HG03103 (cell line): ENCODE measurements around the gene AREG.

ENCODE experiments used
- ATAC-seq: cut with Tn5 transposase; IDR thresholded peaks from one replicate; pipeline ENCODE4 v1.9.1; 2021; ENCODE audit warnings: low read depth; ENCODE audit not compliant: unreplicated experiment

The AREG gene

DNA sequence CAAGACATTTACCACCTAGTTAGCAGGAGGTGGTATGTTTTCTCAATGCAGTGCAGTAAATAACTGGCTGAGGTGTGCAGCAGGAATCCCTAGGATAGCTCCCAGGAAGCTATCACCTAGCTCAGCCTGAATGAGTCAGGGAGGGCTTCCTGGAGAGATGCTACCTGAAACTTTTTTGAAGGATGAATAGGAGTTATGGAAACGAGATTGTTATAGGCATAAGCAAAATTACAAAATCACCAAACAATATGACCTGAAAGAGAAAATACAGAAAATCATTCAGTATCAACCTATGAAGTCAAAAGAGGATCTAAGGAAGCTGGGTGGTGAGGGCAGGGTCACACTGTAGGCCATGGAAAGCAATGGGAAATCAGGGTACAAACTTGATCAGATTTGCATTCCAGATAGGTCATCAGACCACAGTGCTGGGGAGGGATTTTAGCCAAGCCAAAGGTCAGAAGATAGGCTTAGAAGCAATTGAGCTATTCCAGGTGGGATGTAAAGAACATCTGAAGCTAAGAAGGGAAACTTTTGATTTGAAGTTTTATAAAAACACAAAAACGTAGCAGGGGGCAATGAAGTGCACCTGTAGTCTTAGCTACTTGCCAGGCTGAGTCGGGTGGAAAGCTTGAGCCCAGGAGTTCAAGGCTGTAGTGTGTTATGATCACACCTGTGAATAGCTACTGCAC lies 11.3 kb downstream of the AREG start:
- no peak for ATAC-seq

DNA sequence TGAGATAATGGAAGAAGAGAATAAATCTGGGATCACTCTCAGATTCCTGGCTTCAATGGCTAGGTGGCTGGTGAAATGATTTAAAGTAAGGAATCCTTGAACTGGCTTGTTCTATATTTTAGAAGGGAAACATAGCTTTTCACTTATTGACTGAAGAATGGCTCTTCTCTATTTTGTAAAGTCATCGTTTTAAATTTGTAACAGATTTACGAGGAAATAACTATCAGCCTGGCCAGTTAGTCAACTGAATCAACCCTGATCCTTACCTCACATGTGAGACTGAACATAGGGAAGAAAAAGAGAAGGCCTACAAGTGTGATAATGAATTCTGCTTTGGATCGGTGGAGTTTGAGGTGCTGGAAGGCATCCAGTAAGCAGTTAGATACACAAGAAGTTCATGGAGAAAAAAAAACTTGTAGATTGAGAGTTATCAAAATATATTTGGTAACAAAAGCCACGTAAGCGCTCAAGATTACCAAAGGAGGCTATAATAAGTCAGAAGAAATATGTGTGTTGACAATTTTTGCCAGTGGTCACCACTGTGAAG lies 12.0 kb downstream of the AREG start:
- no peak for ATAC-seq

DNA sequence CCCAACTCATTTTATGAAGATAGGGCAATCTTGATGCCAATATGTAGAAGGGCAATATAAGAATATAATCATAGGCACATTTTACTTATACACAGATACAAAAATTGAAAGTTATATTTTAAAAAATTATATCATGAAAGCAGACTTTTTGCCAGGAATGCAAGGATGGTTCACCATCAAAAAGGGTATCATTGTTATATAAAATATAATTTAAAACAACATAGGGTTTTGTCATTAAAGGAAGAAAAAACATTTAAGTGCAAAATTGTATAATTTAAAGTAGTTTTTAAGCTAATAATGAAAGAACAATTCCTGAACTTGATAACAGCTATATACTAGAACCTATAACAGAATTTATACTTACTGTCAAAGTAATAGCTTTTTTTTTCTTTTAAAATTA lies 15.9 kb downstream of the AREG start:
- no peak for ATAC-seq

DNA sequence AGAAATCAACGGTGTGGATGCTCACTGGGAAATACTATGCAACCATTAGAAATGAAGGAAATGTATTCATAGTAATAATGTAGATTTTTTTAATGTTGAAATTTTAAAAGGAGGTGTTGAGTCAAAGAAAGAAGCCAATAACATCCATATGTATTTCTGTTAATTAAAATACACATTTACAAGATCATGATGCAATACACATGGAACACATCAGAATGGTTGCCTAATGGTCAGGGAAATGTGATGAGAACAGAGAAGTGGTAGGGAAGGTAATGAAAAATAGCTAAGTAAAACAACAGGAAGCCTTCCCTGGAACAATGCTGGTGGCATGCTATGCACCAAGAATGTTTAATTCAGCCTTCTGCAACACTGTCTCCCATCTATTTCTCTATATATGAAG lies 18.2 kb downstream of the AREG start:
- no peak for ATAC-seq

DNA sequence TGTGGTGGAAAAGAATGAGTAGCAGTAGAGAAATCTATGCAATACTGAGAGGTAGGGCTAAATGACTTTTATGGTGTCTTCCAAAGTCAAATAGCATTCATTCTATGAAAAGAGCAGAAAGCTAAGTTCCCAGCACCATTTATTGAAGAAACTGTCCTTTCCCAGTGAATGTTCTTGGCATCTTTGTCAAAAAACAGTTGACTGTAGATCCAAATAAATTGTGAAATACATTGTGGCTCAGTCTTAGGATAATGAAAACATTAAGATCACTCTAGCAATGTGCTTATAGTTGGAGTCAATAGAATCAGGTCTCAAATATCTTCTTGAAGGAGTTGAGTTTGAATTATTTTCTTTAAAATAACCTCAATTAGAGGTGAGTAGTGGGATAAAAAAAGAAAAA lies 19.4 kb downstream of the AREG start:
- no peak for ATAC-seq

DNA sequence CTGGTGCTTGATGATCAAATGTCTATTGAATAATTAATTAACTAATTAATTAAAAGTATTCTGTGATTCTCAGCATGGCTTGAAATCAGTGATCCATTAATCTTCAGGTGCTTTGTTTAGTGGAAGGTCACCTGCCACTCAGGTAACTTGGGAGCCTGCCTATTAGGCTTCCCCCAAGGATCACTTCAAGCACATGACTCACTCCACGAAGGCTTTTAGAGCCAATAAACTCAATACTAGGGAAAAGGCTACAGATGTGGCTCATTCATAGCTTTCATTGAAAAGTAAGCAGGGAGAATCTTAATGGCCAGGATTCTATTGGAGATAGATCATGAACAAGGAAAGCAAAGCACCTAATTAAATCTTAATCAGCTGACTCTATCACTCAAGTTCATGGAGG lies 21.3 kb downstream of the AREG start:
- no peak for ATAC-seq

DNA sequence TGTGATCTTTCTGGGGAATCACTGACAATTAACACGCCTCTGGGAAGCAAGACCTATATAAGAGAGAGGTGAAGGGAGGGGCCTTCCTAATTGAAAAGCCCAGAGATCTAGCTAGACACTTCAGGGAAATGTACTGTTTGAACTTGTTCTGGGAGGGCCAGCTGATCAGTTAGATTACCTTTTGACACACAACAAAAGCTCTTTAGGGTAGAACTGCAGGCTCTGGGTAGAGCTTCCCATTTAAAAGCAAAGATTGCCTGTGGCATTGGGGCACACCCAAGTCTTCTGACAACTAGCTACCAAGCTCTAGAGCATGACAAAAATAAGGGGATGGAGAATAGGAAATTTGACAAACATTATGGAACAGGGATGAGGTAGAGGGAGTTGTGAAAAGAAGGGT lies 26.3 kb downstream of the AREG start:
- no peak for ATAC-seq

DNA sequence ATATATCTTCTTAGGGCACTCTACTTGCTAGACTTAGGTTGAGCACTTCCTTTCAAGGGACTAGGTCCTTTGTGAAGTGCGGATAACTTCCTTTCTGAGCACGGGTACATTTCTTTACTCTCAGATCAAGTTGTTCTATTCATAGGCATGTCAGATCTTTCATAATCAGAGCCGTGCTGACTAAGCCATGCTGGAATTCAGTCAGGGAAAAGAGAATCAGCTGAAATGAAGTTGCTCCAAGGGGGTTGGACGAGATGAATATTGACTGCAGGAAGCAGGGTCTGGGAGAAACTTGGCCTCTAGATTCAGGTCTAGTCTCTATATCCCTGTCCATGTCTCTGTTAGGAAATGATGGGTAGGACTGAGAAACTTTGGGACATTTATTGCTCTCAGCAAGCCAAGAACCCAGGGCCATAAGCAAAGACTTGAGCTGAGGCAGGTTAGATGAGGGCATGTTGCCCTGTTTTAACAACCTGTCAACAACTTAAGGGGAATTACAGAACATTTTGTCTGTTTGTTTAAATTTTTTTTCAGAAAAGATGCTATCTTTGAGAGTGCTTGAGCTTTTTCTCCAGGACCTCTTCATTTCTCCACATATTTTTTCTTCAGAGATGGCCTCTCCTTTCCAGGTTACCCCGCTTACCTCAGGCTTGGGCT lies 28.3 kb downstream of the AREG start:
- ATAC-seq: no peak

DNA sequence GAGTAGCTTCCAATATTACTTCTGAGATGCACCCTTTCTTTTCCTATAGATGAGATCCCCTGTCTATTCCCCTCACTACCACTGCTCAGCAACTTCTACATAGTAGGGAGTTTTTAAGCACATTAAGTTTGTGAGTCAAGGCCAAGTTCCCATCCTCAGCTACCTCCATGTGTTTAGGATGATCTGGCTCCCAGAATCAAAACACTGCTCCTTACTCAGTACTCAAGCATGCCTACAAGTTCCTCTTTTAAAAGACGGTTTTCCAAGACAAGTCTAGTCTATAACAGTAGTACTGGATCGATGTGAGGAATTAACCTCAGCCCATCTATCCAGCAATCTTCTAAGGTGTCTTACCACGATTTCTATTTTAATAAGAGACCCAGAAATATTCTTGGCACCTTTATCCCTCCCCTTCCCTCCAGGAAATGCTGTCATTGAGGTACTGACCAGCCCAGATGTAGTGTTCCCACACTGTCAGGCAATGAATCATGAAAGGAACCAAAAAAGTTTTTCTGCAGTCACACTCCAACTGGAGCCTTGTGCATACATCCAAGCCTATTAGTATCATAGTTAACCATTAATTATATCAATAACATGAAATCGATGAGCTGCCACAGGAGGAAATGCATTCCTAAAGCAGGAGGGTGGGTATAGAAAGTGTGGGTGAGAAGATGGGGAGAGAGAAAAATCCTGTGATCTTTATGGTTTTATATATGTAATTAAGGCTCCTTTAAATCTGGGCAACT lies 29.6 kb downstream of the AREG start:
- ATAC-seq: no peak

DNA sequence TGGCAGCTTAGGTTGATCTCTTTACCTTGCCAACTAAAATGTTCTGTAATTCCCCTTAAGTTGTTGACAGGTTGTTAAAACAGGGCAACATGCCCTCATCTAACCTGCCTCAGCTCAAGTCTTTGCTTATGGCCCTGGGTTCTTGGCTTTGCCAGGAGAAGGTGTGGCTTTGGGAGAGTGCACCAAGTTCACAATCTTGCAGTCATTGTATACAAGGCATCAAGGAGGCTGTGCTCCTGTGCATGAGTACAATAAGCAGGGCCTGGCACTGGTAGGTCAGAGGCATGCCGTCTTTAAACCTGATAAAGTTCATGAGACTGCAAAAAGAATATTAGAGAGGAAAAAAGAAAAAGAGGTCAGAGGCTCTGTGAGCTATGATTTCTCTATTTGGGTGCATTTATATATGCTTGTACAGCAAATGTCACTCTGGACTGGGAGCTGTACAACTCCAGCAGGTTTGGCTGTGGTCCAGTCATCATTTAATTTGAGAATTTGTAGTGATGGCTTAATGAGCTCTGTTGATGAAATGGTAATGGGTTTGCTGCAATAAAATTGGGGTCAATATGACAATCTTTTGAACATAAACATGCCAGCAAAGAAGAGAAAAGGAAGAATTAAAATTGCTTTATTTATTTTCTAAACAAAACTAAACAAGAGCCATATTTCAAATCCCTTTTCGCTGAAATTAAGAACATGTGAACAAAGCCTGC lies 30.3 kb downstream of the AREG start:
- ATAC-seq: no peak

DNA sequence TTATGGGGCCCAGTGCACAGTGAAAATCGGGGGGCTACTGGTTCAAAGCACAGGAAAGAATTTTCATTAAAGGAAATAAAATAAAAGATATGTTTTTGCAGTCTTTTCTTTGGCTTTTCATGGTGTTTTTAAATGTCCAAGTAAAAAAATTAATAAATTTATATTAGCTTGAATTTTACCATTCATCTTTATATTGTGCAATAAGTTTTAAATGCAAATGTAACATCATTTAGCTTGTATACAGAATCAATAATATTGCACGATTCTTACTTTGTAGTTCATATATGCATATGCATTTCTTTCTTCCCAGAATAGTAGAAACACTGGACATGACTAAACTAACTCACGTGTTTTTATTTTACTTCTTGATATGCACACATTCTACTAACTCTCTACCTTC lies 31.0 kb downstream of the AREG start:
- no peak for ATAC-seq

DNA sequence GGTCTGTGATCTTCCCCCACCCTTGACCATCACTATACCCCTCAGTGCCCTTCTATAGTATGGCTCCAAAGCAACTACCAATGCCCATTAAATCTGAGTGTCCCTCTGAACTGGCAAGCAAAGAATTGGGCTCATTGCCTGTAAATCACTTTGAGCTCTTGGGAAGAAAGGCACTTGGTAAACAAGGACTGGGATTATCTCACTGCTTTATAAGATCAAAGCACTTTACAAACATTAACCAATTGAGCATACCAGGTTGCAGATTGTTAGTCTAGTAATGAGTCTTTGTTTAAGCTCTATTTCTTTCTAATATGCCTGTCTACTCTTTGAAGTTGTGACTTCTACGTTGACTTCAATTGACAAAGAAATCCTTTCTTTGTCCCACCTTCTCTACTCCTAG lies 34.1 kb downstream of the AREG start:
- ATAC-seq: no peak

DNA sequence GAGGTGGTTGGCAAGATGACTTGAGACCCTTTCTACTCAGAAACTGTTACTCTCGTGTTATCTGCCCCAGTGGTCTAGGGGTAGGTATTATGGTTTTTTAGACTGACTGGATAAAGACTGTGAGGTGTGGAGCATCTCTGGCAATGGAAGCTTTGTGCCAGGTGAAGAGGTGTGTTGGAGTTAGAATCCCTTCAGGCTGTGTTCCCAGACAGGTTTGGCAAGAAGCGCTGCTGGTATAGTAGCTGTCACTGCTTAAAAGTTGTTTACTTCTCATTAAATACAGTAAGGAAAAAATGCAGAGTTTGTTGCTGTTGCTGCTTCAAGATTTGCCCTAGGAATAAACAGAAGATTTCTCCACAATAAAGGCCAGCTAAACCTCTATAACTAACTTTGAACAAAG lies 35.3 kb downstream of the AREG start:
- no peak for ATAC-seq

DNA sequence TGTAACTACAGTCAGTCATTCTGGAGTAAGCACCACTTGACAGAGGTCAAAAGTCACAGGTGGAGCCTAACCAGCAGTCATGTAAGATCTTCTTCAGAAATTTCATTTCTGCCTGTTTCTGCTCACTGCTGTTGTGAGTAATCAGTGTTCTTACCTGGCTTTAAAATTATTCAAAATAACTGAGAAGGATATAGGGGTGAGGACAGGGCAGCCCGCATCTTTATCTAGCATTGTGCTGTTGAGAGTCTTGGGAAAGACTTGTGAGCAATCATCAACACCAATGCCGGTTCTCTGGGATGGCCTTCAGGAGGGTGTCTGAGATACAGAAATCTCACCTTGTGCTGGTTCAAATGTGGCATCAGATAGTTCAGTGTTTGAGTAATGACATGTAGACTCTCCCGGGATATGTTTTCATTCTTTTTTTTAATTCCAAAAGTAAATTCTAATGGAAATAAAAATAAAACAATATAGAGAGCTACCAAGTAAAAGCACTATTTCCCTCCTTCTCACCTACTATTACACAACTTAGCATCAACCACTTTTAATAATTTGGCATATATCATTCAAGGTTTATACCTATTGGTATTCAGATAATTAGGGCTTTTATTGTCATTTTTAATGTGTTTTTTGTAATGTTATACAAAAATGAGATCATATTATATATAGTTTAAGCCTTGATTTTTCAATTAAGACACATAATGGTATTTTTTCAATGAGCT lies 37.1 kb downstream of the AREG start:
- no peak for ATAC-seq

DNA sequence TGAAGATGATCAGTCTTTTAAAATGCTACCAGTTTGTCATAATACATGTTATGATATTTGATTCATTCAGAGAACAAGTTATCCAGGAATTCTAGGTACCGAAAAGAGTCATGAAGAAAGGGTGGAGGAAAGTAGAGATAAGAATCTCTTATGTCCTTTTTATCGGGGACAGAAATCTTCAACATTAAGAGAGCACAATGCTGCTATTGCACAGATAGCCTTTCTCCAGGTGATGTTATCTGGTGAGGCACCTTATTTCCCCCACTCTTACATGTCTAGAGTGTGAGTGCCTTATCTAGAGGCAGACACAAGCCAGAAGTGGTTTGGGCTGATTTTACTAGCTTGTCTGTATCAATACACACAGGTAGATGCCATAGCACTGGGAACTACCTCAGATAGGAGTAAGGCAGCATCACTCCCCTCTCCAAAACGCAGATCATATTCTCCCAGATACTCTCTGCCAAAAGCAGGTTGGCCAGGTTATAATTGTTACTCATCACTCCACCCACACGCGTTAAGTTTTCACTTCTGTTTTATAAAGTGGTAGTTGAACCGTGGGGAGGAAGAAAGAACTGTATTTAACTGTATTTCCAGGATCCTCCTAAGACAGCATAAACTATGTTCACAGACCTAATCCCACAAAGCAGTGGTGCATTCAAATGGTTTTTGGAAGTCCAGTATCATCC lies 38.4 kb downstream of the AREG start:
- ATAC-seq: no peak

DNA sequence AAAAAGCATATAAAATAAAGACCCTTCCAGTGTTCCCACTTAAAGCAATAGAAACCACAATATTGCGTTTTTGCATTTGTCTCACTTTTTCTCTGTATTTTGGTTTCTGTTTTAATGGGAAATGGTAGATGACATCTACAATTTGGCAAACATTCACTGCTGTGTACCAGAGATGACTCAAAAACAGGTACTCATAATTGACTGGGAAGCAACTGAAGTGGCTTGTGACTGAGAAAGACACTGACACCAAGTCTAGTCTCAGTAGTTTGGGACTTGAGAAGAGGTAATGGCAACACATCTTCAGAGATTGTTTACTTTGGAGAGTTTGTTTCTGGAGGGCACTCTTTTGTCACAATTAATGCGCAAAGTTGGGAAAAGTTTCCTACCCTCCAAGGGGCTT lies 42.0 kb downstream of the AREG start:
- no peak for ATAC-seq

DNA sequence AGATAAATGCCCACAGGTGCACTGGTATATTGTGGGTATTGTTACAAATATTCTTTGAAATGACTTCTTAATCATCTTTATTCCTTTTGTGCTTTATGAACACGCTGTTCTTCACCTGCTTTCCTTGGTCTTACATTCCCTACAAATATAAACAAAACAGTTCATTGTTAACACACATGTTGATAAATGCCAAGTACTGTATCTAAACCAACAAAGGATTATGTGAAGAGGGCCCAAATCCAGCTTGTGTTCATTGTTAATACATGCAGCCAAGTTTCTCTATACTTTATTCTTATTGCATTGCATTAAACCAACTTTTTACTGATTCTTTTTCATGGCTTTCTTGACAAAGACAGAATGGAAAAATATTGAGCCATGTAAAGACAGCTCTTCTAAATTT lies 42.8 kb downstream of the AREG start:
- ATAC-seq: no peak

DNA sequence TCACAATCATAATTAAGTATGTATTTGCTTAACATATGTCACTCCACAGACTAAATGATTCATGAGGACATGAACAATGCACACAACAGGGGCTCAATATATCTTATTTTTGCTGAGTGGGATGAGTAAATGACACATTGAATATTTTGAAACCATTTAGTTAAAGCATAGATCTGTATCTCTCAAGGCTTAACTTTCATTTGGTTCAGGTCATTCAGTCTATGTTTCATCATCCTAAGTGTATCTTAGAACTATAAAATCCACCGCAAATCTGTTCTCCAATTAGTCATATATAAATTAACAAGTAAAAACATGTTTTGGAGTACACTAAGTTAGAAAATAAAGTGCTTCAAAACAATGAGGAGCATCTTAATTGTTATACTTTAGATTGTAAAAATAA lies 45.8 kb downstream of the AREG start:
- no peak for ATAC-seq

DNA sequence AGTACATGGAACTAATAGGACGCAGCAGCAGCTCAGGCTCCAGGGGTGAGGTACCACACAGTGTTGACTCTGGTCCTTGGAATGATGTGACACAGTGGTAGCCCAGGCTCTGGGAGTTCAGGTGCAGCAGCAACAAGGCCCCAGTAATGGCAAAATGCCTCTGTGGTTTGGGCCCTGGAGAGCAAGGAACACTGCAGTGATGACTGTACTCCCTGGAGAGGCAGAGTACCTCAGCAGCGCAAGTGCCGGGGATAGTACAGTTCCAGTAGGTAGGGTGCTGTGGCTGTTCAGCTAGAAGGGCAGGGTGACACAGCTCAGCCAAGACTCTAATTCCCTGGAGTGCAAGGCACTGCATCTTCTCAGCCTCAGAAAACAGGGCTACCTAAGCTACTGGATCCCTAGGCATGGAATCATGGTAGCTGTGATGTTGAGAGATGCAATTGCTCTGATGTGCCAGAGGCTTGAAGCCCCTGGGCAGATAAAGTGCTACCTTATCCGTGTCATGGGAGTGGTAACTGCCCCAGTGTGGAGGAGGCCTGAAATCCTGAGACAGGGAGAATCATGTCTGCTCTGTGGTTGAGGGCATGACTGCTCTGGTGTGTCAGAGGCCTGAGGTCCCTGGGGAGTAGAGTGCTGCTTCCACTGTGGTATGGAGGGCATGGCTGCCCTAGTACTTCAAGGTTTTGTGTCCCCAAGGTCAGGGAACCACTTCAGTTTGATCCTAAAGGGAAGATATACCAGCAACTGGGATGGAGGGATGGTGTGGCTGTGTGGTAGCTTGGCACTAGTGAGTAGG lies 55.2 kb downstream of the AREG start:
- ATAC-seq: no peak
